B cell (primary cell): ENCODE measurements around the gene KRTAP4-3.
"Not testable (repeated sequence)": the region's sequence is repeated elsewhere in the genome, so short reads cannot be mapped to it uniquely, and the experiment has no call there.

Experiments
- CTCF ChIP-seq: fragments of 200-600 bp; IDR thresholded peaks from one replicate; pipeline ENCODE4 v1.8.0; 2022; ENCODE audit warnings: antibody characterized with exemption, mild to moderate bottlenecking
- EZH2 ChIP-seq: IDR thresholded peaks from 2 replicates; pipeline ENCODE4 v1.6.1; 2012; ENCODE audit warnings: borderline replicate concordance, low read depth, mild to moderate bottlenecking, moderate library complexity, low read length; ENCODE audit not compliant: insufficient read depth, poor library complexity, severe bottlenecking

DNA sequence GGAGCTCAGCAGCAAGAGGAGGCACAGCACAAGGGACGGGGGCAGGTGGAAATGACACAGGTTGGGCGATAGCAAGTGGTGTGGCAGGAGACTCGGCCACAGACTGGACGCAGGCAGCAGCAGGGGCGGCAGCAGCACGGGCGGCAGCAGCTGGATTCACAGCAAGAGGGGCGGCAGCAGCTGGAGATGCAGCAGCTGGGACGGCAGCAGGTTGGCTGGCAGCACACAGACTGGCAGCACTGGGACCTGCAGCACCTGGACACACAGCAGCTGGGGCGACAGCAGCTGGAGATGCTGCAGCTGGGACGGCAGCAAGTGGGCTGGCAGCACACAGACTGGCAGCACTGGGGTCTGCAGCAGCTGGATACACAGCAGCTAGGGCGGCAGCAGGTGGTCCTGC, 28.2 kb downstream of the KRTAP4-3 start:
- TF ChIP-seq CTCF, EZH2: not testable (repeated sequence)
